Stromal cell of bone marrow (primary cell): ENCODE measurements around the gene CMC2.

Experiments
- DNase-seq: peaks from one replicate; pipeline ENCODE4 v3.0.0-alpha.2; 2012; ENCODE audit warnings: low read depth

Gene CMC2

DNA sequence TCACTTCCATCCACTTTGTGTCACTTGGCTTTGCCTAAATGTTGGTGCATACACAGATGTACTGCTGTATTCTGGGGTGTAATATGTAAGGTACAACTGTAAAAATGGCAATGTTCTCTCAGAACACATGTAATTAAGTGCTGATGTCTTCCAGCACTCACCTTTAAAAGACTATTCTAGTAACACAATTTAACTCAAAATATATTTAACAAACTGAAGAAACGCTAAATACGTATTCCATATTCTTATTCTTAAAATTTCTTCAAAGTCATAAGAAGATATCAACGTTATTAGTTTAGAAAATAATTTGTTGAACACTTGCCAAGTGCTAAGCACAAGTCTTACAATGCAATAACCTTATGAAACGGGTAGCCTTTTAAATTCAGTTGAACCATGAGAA is 3.6 kb downstream of the CMC2 start:
- no peak for DNase-seq

DNA sequence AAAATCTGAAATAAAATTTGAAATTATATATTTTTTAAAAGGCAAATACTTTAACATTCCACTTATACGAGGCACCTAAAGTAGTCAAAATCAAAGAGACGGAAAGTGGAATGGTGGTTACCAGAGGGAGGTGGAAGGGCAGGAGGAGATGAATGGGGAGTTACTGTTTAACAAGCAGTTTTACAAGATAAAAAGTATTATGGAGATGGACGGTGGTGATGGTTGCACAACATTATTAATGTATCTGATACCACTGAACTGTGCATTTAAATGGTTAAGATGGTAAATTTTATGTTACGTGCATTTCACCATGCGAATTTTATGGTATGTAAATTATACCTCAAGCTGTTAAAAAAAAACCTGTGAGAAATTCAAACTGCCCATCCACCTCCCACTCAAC is 5.4 kb downstream of the CMC2 start:
- no peak for DNase-seq

DNA sequence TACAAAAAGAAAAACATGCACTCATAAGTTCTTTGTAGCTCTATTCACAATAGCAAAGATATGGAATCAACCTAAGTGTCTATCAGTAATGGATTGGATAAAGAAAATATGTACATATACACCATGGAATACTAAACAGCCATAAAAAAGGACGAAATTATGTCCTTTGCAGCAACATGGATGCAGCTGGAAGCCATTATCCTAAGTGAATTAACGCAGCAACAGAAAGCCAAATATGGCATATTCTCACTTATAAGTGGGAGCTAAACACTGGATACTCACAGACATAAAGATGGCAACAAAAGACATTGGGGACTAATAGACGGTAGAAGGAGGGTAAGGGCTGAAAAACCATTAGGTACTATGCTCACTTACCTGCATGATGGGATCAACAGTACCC is 5.8 kb downstream of the CMC2 start:
- no peak for DNase-seq

DNA sequence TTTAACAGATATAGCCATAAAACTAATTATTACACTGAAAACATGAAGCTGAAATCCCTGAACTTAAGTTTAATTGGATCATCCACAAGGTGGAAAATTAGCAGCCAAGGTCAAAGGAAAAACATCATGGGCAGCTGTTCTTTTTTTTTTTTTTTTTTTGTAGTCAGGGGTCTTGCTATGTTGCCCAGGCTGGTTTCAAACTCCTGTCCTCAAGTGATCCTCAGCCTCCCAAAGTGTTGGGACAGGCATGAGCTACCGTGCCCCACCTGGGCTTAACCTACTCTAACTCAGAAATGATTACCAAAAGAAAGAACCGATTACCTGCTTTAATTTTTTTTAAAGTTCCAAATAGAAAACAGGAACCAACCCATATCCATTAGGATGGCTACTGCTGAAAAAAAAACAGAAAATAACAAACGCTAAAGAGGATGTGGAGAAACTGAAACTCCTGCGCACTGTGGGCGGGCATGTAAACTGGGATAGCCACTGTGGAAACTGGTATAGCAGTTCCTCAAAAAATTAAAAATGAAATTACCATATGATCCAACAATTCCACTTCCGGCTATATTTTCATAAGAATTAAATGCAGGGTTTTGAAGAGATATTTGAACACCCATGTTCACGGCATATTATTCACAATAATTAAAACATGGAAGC is 8.6 kb downstream of the CMC2 start:
- DNase-seq: no peak

DNA sequence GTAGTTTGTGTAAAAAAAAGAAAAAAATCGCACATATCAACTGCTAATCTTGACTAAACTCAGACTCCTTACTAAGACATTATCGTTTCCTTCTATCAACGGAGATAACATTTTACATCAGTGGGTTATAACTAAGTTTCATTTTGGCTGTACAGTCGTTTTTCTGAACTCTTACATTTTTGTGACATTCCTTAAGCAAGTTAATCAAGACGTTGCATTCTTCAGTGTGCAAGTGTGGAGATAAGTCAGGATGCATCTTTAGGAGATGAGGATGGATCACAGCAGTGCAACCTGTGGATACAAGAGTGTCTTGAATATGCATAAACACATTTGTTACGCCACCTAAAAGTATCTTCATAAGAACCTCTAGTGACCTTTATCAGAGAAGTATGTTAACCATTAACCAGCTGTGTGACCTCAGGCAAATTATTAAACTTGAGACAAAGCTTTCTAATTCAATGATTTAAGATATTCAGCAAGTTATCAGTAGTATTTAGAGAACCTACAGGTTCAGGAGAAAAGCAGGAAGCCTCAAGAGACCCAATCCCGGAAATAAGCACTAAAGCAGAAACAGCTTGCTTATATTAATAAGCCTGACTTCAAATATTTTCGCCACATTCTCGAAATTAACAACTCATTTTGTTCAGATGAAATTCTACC is 9.4 kb downstream of the CMC2 start:
- DNase-seq: no peak

DNA sequence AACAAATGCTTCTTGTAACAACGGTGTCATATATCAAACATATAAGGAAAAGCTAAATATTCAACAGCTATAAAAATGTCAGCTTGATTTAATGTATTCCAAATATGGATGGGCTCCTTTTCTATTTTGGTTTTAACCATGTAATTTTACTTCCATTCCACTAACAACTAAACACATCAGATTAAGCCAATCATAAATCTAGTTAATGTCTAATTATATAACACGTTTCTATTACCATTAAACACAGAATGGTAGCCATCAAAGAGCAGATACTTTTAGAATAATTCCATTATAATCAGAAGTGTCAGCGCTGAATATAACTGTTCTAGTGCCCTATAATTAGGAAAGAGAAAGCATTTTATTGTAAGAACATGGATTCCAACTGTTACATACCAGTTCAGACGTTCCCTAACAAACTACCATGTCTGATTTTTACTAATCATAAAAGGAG is 10.0 kb downstream of the CMC2 start:
- no peak for DNase-seq

DNA sequence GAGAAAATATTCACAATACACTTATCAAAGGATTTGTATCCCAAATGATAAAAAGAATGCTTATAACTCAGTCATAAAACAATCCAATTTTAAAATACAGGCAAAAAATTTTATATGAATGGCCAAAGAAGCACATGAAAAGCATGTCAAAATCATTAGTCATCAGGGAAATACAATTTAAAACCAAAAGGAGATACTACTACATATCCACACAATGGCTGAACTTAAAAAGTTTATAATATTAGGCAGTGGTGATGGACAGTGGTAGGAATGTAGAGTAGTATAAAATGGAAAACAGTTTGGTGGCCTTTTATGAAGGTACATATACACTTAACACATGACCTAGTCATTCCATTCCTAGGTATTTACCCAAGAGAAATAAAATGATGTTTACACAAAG is 12.2 kb downstream of the CMC2 start:
- no peak for DNase-seq

DNA sequence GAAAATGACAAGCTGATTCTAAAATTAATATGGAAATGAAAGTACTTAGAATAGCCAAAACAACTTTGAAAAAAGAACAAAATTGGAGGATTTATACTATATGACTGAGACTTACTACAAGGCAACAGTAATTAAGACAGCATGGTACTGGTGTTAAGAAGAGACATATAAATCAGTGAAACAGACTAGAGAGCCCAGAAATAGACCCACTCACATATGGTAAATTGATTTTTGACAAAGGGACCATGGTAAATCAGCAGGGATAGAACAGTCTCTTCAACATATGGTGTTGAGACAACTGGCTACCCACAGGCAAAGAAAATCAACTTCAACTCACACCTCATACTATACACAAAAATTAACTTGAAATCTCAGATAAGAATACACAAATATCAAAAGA is 12.9 kb downstream of the CMC2 start:
- no peak for DNase-seq

DNA sequence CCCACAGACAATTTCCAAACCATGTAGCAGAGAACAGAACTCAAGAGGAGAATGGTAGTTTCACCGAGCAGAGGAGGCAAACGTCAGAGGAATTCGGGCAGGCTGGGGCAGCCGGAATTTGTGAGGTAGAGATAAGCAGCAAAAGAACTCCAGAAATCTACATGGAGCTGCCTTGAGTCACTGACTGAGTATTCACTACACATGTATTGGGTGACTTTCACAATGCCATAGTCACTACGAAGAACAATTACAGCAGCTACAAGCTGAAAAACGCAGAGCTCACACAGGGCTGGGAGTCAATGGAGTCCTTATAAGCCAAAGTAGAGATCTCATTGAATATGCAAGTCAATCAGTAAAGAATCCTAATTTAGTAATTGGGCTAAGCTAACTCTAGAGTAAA is 13.4 kb downstream of the CMC2 start:
- DNase-seq: peak; percentile 27

DNA sequence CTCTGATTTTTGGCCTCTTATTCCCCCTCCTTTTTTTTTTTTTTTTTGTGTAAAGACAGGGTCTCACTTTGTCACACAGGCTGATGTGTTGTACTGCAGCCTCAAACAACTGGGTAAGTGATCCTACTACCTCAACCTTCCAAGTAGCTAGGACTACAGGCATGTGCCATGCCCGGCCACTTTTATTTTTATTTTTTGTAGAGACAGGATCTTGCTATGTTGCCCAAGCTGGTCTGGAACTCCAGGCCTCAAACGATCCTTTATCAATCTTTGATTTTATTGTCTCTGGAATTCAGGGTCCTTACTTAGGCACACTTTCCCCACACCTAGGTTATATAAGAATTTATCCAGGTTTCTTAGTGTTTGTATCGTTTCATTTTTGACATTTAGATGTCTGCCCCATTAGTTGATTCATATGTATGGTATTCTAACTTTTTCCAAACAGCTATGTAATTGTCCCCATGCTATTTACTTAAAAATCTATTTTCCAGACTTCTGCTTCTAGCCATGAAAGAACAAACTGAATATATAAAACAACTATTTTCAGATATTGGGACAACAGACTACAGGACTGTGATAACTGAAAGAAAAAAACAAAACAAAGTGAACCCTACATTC is 13.9 kb downstream of the CMC2 start:
- DNase-seq: no peak

DNA sequence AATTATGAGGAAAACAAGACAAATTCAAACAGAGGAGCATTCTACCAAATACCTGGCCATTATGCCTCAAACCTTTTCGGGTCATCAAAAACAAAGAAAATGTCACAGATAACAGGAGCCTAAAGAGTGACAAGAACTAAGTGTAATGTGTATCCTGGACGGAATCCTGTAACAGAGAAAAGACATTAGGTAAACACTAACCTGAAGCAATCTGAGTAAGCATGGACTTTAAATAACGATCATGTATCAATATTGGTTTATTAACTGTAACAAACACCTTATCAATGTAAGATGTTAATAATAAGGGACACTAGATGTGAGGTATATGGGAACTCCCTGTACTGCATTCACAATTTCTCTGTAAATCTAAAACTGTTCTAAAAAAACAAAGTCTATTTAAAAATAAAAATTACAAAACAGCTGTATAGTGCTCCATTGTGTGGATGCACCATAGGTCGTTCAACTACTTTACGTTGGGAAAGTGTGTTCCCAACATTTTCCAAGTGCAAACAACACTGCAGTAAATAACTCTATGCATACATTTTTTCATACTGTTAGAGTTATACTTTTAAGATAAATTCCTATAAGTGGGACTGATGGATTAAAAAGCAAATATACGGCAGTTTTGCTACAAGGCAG is 14.8 kb downstream of the CMC2 start:
- DNase-seq: no peak

DNA sequence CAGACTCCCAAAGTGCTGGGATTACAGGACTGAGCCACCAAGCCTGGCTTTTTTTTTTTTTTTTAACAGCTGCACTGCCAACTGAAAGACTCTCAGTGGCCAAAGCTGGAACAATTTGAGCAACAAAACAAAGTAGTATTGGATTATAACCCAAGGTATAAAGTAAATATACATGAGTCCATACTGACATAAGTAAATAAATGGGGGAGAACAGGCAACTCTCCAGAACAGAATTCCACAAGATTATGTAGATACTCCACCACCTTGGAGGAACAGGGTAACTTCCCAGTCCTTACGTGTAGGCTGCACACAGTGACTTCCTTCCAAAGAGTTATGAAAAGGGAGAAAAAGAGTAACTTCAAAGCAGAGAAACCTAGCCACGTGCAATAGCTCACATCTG is 15.7 kb downstream of the CMC2 start:
- DNase-seq: no peak

DNA sequence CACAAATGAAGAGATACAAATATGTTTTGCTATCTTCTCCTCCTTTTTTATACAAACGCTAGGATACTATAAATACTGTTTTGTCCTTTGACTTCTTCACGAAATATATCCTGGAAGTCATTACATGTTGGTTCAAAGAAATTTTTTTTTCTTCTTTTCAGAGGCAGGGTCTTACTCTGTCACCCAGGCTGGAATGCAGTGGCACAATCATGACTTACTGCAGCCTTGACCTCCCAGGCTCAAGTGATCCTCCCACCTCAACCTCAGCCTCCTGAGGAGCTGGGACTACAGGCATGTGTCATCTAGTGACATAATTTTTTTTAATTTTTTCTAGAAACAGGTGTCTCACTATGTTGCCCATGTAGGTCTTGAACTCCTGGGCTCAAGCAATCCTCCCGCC is 16.1 kb downstream of the CMC2 start:
- no peak for DNase-seq

DNA sequence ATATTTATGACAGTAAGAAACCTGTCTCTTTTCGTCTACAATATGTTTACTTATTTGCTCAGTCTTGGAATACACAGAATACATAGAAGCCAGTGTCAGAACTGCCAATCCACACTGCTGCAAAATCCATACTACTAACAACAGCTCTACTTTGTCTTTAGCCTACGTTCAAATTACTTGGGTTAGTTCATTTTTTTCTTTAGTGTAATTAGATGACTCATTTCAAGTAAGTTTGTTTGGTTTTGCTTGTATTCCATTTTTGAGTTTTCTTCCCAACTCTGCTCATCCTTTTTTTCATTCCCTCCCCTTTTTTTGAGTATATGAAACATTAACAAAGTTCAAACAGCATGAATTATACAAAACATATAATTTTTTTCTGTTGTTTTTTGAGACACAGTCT is 16.9 kb downstream of the CMC2 start:
- DNase-seq: no peak

DNA sequence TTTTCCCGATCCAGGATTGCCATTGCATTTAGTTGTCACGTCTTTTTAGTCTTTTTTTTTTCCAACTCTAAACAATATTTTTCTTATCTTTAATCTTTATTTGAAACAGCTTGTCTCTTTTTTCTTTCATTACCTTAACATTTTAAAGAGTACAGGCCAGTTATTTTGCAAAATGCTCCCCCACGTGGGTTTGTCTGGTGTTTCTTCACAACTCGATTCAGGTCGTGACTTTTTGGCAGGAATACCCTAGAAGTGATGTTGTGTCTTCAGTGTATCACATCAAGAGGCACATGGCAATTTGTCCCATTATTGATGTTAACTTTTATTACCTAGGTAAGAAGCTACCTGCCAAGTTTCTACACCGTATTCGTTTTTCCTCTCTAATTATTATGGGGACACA is 17.9 kb downstream of the CMC2 start:
- no peak for DNase-seq

DNA sequence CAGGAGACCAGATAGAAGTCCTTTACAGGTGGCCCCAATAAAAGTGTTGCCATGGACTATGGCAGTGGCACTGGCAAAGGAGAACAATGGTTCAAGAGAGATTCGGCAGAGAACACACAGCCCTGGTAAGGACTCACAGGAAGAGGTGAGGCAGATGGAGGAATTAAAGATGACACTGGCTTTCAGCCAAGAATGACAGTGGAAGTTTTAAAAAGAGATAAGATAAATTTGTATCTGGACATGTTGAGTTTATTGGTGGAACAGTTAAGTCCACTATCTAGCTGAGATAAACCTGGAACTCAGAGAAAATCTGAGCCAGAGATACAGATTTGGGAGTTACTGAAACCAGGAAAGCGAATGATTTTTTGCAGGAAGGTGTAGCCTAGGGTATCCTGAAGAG is 20.1 kb downstream of the CMC2 start:
- no peak for DNase-seq

DNA sequence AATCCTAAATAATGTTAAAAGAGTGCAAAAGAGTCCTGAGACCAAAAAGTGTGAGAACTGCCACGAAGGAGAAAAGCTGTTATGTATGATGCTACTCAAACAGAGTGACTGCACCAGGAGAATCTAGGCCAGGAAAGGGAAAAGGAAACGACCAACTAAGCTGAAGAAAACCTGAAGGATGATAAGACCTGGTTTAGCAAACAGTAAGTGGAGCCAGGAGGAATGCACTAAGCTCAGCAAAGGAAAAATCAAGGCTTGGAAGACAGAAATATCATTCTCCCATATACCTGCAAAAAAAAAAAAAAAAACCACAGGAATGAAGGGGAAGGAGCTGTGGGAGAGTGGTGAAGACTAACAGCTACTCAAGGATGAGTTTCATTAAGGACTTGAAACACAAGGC is 21.1 kb downstream of the CMC2 start:
- DNase-seq: no peak

DNA sequence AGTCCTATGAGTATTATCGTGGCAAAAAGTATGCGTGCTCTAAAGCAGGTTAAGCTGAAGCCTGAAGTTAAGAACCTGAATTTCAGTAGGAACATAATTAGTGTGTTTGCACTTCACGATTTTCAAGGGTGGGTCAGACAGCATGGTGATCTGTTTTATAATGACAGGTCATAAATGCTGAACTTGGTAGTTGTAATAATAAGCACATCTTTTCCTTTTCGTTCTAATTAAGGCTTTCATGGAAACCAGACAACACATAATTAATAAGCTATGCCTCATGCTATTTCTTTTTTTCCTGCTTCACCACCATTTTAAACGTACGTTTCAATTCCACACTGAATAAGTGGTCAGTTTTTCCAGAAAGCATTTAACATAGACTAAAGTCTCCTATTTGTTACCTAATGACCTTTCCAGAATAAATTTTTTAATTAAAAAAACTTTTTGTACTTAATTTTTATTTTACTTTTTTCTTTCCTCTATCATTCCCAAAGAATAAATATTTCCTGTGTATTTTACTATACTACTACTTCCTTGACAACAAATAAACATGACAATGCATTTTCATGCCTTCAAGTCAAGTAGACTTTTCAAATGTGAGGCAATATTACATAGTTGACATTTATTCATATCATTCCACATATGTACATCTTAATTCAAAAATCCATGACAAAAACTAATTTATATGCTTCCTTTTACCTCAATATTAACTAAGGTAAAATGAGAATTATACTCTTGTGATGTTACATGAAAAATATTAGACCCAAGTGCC is 22.4 kb downstream of the CMC2 start:
- no peak for DNase-seq

DNA sequence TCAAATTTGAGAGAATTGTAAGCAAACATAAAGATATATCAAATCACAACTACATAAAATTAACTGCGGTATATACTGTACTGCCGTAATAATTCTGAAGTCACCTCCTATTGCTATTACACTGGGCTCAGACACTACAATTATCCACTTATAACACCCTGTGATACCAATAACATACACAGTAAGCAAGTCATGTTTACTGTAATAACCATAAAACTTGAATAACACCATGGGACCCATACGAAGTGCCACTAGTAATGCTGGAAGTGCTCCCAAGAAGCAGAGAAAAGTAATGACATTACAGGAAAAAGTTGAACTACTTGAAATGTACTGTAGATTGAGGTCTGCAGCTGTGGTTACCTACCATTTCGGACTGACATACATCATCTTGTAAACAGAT is 24.0 kb downstream of the CMC2 start:
- no peak for DNase-seq

DNA sequence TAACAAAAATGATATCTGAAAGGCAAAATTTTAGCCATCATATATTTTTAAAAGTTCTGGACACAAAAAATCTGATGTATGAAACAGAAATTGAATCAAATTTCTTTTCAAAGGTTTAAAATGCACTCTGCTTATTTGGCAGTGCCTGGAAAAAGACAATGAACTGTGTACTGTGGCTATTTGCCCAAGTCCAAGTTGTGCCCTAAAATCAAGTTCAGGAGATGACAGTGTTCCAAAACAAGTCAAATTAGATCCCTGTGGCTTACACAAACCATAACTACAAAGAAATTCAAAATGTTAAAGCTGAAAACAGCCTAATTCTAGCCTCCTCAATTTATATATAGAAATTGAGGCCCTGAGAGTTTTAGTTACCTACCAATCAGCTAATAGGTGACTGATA is 25.6 kb downstream of the CMC2 start:
- DNase-seq: no peak

DNA sequence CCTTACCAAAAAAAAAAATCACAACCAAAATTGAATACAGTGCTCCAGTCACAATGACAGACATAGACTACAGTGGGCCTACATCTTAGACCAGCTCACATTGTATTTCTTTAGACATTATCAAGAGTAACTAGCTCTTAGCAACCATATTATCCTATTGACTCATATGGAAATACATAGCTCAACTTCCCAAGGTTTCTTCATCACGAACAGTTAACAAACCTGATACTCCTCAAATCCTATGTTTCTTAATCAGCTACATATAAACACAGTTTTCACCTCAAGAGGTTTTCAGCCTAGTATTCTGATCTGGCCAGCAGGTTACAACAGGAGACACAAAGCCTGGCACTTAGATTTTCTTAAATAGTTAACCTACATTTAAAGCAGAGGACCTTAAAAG is 29.7 kb downstream of the CMC2 start:
- no peak for DNase-seq

DNA sequence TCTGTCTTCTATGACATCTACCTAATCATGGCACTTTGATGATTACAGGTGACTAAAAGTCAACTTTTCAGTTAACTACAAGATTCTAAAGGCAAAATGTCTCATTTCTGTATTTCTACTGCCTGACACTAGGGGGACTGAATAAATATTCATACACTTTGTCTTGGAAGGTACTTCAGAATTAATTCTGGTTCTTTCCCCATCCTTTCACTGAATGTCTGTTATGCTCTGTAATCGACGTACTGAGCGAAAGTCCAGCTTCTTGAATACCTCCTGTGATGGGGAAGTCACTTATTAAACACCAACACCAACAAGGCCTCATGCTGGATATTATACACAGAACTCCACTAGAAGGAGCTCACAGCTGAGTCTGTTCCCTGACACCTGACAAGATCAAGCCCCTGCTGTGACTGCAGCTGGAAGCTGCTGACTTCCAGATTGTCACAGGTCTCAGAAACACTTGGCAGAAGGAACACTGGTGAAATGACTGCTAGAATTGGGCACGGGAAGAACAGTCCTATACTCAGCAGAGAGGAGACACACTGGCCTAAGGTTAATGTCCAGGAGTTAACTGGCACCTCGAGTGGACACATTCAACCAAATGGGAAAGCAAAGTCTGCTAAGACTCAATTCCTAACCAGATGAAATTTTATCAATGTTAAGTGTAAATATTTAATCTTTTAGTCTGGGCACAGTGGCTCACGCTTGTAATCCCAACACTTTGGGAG is 31.9 kb downstream of the CMC2 start:
- no peak for DNase-seq
